Natural killer cell (primary cell): ENCODE data around the gene MIA3. TPM values are rescaled to one million over a fixed set of nuclear protein-coding genes. Genes with fewer than 3 reads are reported as not detected.
"Not testable (repeated sequence)": the region's sequence is repeated elsewhere in the genome, so short reads cannot be mapped to it uniquely, and the experiment has no call there.

Experiments
- ATAC-seq, 3 donors: fragments of 150-1000 bp in 2 of 3; fragments of 200-7000 bp in 1 of 3; cut with Tn5 transposase; 1 replicate in 1 of 3; 2 replicates in 2 of 3; pipeline ENCODE4 v1.10.0; 2021; ENCODE audit warnings: mild to moderate bottlenecking in 2 of 3, moderate library complexity in 2 of 3
- DNase-seq, 2 donors: peaks; one replicate each; pipeline versions ENCODE4 v3.0.0 to v3.0.0-alpha.2; 2013 to 2021; ENCODE audit warnings: mixed read lengths in 1 of 2
- H3K27ac ChIP-seq: one replicate; pipeline ENCODE4 v1.5.1; 2013; ENCODE audit warnings: mild to moderate bottlenecking, low read length
- H3K27me3 ChIP-seq: one replicate; pipeline ENCODE4 v1.6.1; 2013; ENCODE audit warnings: low read length; ENCODE audit not compliant: control insufficient read depth, insufficient read depth
- H3K36me3 ChIP-seq: one replicate; pipeline ENCODE4 v1.6.1; 2013; ENCODE audit warnings: low read length; ENCODE audit not compliant: control insufficient read depth, insufficient read depth
- H3K4me1 ChIP-seq: one replicate; pipeline ENCODE4 v1.6.1; 2013; ENCODE audit warnings: low read length; ENCODE audit not compliant: control insufficient read depth, insufficient read depth
- H3K4me3 ChIP-seq: one replicate; pipeline ENCODE4 v1.5.1; 2013; ENCODE audit warnings: low read length
- H3K9me3 ChIP-seq: one replicate; pipeline ENCODE4 v1.6.1; 2013; ENCODE audit warnings: low read length; ENCODE audit not compliant: control insufficient read depth, insufficient read depth
- H3K27ac Mint-ChIP-seq, 2 donors: one replicate each; pipeline ENCODE4 v1.8.0; 2022; ENCODE audit warnings: mild to moderate bottlenecking in 2 of 2, mixed read lengths in 2 of 2, moderate library complexity in 1 of 2
- H3K27me3 Mint-ChIP-seq, 2 donors: one replicate each; pipeline ENCODE4 v1.8.0; 2022; ENCODE audit warnings: low read depth in 2 of 2, mixed read lengths in 2 of 2
- H3K36me3 Mint-ChIP-seq: one replicate; pipeline ENCODE4 v1.8.0; 2022; ENCODE audit warnings: mixed read lengths
- H3K4me1 Mint-ChIP-seq, 2 donors: one replicate each; pipeline ENCODE4 v1.8.0; 2022; ENCODE audit warnings: mixed read lengths in 2 of 2
- H3K4me3 Mint-ChIP-seq: one replicate; pipeline ENCODE4 v1.8.0; 2022; ENCODE audit warnings: mild to moderate bottlenecking, moderate library complexity, mixed read lengths
- H3K9me3 Mint-ChIP-seq, 2 donors: one replicate each; pipeline ENCODE4 v1.8.0; 2022; ENCODE audit warnings: mixed read lengths in 2 of 2
- WGBS: methylation state at CpG from one replicate; pipeline ENCODE4 v1.1.7; 2013; ENCODE audit warnings: missing lambda C conversion rate; ENCODE audit not compliant: insufficient coverage; 5-methylcytosine and 5-hydroxymethylcytosine counted together
- intact Hi-C: fragments of 100-400 bp; cut with micrococcal nuclease; formaldehyde crosslinking; loops from one replicate; pipeline ENCODE4 v1.14.2; 2022
- total RNA-seq, 4 donors: library from RNA; stranded (reverse); fragments of 120-200 nt in 1 of 4; gene quantifications; one replicate each; pipeline versions ENCODE4 v1.2.3 to v1.2.4, GENCODE V29; 2013 to 2022
- TF ChIP-seq, protein P1 (sequence below): fragments of 200-600 bp; IDR thresholded peaks from one replicate; pipeline ENCODE4 v1.8.0; 2022; ENCODE audit warnings: antibody characterized with exemption

The MIA3 gene
- total RNA-seq, 3 donors from 2014 or later (not counting 1 experiment from before 2014, with no cell fraction given) = 87.0 to 98.8 (median 94.0) TPM

DNA sequence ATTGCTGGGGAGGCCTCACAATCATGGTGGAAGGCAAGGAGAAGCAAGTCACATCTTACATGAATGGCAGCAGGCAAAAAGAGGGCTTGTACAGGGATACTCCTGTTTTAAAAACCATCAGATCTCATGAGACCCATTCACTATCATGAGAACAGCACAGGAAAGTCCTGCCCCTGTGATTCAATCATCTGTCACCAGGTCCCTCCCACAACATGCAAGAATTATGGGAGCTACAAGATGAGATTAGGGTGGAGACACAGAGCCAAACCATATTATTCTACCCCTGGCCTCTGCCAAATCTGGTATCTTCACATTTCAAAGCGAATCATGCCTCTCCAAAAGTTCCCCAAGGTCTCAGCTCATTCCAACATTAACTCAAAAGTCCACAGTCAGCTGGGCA is 11.1 kb upstream of the MIA3 start:
- H3K27me3 Mint-ChIP-seq = peaks cover 21 to 36% of the 10 kb centered on the region in 2 donors
- H3K4me3 Mint-ChIP-seq = no peak overlapping the region
- Histone ChIP-seq H3K4me3 (no peak overlapping the region), H3K36me3 (no peaks in the 10 kb centered on the region), H3K9me3 (no peaks in the 10 kb centered on the region), H3K4me1 (no peaks in the 10 kb centered on the region), H3K27ac (no peak overlapping the region), H3K27me3 (peaks cover 3% of the 10 kb centered on the region)
- TF ChIP-seq, protein P1, sequence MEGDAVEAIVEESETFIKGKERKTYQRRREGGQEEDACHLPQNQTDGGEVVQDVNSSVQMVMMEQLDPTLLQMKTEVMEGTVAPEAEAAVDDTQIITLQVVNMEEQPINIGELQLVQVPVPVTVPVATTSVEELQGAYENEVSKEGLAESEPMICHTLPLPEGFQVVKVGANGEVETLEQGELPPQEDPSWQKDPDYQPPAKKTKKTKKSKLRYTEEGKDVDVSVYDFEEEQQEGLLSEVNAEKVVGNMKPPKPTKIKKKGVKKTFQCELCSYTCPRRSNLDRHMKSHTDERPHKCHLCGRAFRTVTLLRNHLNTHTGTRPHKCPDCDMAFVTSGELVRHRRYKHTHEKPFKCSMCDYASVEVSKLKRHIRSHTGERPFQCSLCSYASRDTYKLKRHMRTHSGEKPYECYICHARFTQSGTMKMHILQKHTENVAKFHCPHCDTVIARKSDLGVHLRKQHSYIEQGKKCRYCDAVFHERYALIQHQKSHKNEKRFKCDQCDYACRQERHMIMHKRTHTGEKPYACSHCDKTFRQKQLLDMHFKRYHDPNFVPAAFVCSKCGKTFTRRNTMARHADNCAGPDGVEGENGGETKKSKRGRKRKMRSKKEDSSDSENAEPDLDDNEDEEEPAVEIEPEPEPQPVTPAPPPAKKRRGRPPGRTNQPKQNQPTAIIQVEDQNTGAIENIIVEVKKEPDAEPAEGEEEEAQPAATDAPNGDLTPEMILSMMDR = no peak
- H3K4me1 Mint-ChIP-seq = no peaks in the 10 kb centered on the region
- DNase-seq = no peak
- intact Hi-C loops = no loop called here
- 90% methylated on average over 1 of the region's 1 CpG for WGBS
- H3K27ac Mint-ChIP-seq = no peak overlapping the region
- no peaks in the 10 kb centered on the region for H3K9me3 Mint-ChIP-seq
- ATAC-seq = no peak
- H3K36me3 Mint-ChIP-seq = no peaks in the 10 kb centered on the region

DNA sequence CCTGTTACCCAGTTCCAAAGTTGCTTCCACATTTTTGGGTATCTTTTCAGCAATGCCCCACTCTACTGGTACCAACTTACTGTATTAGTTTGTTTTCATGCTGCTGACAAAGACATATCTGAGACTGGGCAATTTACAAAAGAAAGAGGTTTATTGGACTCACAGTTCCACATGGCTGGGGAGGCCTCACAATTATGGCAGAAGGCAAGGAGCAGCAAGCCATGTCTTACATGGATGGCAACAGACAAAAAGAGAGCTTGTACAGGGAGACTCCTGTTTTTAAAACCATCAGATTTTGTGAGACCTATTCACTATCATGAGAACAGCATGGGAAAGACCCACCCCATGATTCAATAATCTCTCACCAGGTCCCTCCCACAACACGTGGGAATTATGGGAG is 8.8 kb upstream of the MIA3 start:
- H3K36me3 ChIP-seq, H3K27ac ChIP-seq, H3K4me1 ChIP-seq, H3K27me3 ChIP-seq, H3K9me3 Mint-ChIP-seq, H3K4me3 ChIP-seq, H3K4me1 Mint-ChIP-seq, H3K4me3 Mint-ChIP-seq, H3K36me3 Mint-ChIP-seq, DNase-seq, ATAC-seq, intact Hi-C loops, H3K9me3 ChIP-seq, H3K27ac Mint-ChIP-seq: not testable (repeated sequence)
- H3K27me3 Mint-ChIP-seq = peaks cover 41 to 60% of the 10 kb centered on the region in 2 donors
- WGBS = 80% methylated on average over 1 of the region's 1 CpG

DNA sequence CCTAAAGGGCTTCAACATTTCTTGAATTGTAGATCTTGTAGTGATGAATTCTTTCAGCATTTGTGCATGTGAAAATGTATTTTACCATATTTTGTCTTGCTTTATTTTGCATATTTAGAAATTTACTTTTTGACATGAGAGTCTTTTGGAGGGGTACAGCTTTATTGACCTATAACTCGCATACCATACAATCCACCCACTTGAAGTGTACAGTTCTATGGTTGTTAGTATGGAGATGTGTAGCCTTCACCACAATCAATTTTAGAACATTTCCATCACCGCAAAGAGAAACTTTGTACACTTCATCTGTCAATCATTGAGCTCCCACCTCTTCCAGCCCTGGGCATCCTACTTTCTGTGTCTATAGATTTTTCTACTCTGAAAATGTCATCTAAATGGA is 7.2 kb upstream of the MIA3 start:
- intact Hi-C loops = no loop called here
- Histone ChIP-seq H3K9me3 (no peaks in the 10 kb centered on the region), H3K36me3 (no peaks in the 10 kb centered on the region), H3K27me3 (peaks cover 20% of the 10 kb centered on the region), H3K27ac (no peak overlapping the region), H3K4me1 (no peaks in the 10 kb centered on the region), H3K4me3 (no peak overlapping the region)
- 100% methylated on average over 1 of the region's 2 CpGs for WGBS
- Mint-ChIP-seq H3K9me3 (no peaks in the 10 kb centered on the region), H3K4me1 (no peaks in the 10 kb centered on the region), H3K27me3 (peaks cover 52 to 76% of the 10 kb centered on the region in 2 donors), H3K36me3 (no peaks in the 10 kb centered on the region), H3K27ac (no peak overlapping the region), H3K4me3 (no peak overlapping the region)
- TF ChIP-seq, protein P1 = no peak
- no peak for ATAC-seq
- no peak for DNase-seq

DNA sequence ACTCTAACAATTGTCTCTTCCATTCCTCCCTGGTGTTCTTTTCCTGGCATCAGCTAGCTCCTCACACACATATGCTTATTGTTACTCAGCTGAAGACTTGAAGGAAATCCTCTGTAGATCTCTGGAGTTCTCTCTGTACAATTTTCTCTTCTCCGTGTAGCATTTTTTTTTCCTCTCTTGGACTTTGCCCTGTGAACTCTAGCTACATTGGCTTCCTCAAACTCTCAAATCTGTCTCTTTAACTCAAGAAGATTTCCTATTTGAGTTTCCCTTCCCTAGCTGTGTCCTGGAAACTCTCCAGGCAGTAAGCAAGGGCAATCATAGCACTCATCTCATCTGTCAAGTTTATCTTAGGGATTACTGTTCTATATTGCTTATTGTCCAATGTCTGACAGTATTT is 4.3 kb upstream of the MIA3 start:
- Mint-ChIP-seq H3K4me1 (peaks cover 1 to 10% of the 10 kb centered on the region in 2 donors), H3K27ac (no peak overlapping the region), H3K36me3 (no peaks in the 10 kb centered on the region), H3K27me3 (peaks cover 52 to 75% of the 10 kb centered on the region in 2 donors), H3K9me3 (no peaks in the 10 kb centered on the region), H3K4me3 (no peak overlapping the region)
- peaks cover 20% of the 10 kb centered on the region for H3K27me3 ChIP-seq
- H3K9me3 ChIP-seq = no peaks in the 10 kb centered on the region
- H3K4me1 ChIP-seq = peaks cover 7% of the 10 kb centered on the region
- WGBS = 93% methylated on average over 1 of the region's 1 CpG
- ATAC-seq = no peak
- intact Hi-C loops = no loop called here
- no peak overlapping the region for H3K27ac ChIP-seq
- no peak overlapping the region for H3K4me3 ChIP-seq
- H3K36me3 ChIP-seq = no peaks in the 10 kb centered on the region
- no peak for DNase-seq
- TF ChIP-seq, protein P1 = no peak
